CD4-positive, alpha-beta memory T cell (primary cell): ENCODE results near the gene ABCD4. TPM values are rescaled to one million over a fixed set of nuclear protein-coding genes. Genes with fewer than 3 reads are reported as not detected.
"Not testable (repeated sequence)": the region's sequence is repeated elsewhere in the genome, so short reads cannot be mapped to it uniquely, and the experiment has no call there.

Experiments
- CTCF ChIA-PET: fragments of 350-600 bp; sonication (Branson Sonifier 250); formaldehyde crosslinking; loops from one replicate; lab custom pipeline; 2021; ENCODE audit warnings: inconsistent platforms; ENCODE audit not compliant: partially characterized antibody; lab: Charles Lee
- POLR2A ChIA-PET: fragments of 350-600 bp; sonication (Branson Sonifier 250); formaldehyde crosslinking; loops from one replicate; lab custom pipeline; 2021; ENCODE audit not compliant: partially characterized antibody; lab: Charles Lee
- DNase-seq, 5 donors: peaks; one replicate each; pipeline versions ENCODE4 v3.0.0 to v3.0.0-alpha.2; 2020 to 2022; ENCODE audit warnings: mixed read lengths in 1 of 5
- H3K27ac ChIP-seq: one replicate; pipeline ENCODE4 v1.7.0; 2013; ENCODE audit warnings: low read depth, low read length
- H3K27me3 ChIP-seq: 2 replicates; pipeline ENCODE4 v1.7.0; 2013; ENCODE audit warnings: mild to moderate bottlenecking, low read length, moderate library complexity; ENCODE audit not compliant: insufficient read depth
- H3K36me3 ChIP-seq: 2 replicates; pipeline ENCODE4 v1.7.0; 2013; ENCODE audit warnings: mild to moderate bottlenecking, low read length, moderate library complexity; ENCODE audit not compliant: insufficient read depth
- H3K4me1 ChIP-seq: 2 replicates; pipeline ENCODE4 v1.7.0; 2013; ENCODE audit warnings: mild to moderate bottlenecking, low read length, moderate library complexity; ENCODE audit not compliant: insufficient read depth
- H3K4me3 ChIP-seq, 2 donors: one replicate each; pipeline ENCODE4 v1.7.0; 2013; ENCODE audit warnings: low read length in 2 of 2, mild to moderate bottlenecking in 1 of 2
- H3K9me3 ChIP-seq, 2 donors: one replicate each; pipeline ENCODE4 v1.7.0; 2013; ENCODE audit warnings: low read length in 2 of 2, control low read depth in 1 of 2; ENCODE audit not compliant: control insufficient read depth in 1 of 2
- H3K27ac Mint-ChIP-seq, 7 donors: one replicate each; pipeline ENCODE4 v1.8.0; 2020 to 2021; ENCODE audit warnings: mixed read lengths in 7 of 7, mild to moderate bottlenecking in 6 of 7, inconsistent platforms in 3 of 7, moderate library complexity in 3 of 7
- H3K27me3 Mint-ChIP-seq, 2 donors: one replicate each; pipeline ENCODE4 v1.8.0; 2020 to 2021; ENCODE audit warnings: mixed read lengths in 2 of 2
- H3K36me3 Mint-ChIP-seq, 2 donors: one replicate each; pipeline ENCODE4 v1.8.0; 2020 to 2021; ENCODE audit warnings: mixed read lengths in 2 of 2, inconsistent platforms in 1 of 2, mild to moderate bottlenecking in 1 of 2
- H3K4me1 Mint-ChIP-seq, 4 donors: one replicate each; pipeline ENCODE4 v1.8.0; 2020 to 2021; ENCODE audit warnings: mixed read lengths in 4 of 4, mild to moderate bottlenecking in 1 of 4
- H3K4me3 Mint-ChIP-seq, 8 donors: one replicate each; pipeline ENCODE4 v1.8.0; 2020 to 2021; ENCODE audit warnings: mixed read lengths in 8 of 8, mild to moderate bottlenecking in 7 of 8, moderate library complexity in 6 of 8, inconsistent platforms in 3 of 8
- H3K9me3 Mint-ChIP-seq, 8 donors: one replicate each; pipeline ENCODE4 v1.8.0; 2020 to 2021; ENCODE audit warnings: mixed read lengths in 8 of 8, mild to moderate bottlenecking in 5 of 8, inconsistent platforms in 3 of 8, moderate library complexity in 1 of 8
- intact Hi-C: fragments of 100-400 bp; cut with micrococcal nuclease; formaldehyde crosslinking; loops from one replicate; pipeline ENCODE4 v1.15.1; 2023
- polyA plus RNA-seq, 2 donors: library from polyadenylated mRNA; unstranded; fragments of 300-500 nt; fragmentation: Illumina TruSeq; gene quantifications; one replicate each; pipeline ENCODE4 v1.2.3, GENCODE V29; 2021
- total RNA-seq, 2 experiments: library from RNA; stranded (reverse); gene quantifications; one replicate each; pipeline ENCODE4 v1.2.3, GENCODE V29; 2021

Gene ABCD4
- total and polyA plus RNA-seq, 4 experiments from 2014 or later, result 24.8 to 102 (median 63.1) TPM

DNA sequence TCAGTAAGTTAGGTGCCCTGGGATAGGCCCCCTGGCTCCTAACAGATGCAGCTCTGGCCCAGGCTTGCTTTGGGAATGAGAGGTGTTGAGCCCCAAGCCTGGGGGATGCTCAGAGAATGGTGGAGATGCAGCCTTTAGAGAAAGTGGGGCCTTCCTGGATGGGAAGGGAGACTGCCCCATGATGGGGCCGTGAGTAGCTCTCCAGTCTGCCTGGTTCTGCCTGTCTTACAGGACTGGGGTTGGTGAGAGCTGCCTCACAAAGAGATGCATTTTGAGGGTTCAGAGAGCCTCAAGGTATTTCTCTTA is 45.0 kb upstream of the ABCD4 start:
- CTCF ChIA-PET, result no interaction called here

DNA sequence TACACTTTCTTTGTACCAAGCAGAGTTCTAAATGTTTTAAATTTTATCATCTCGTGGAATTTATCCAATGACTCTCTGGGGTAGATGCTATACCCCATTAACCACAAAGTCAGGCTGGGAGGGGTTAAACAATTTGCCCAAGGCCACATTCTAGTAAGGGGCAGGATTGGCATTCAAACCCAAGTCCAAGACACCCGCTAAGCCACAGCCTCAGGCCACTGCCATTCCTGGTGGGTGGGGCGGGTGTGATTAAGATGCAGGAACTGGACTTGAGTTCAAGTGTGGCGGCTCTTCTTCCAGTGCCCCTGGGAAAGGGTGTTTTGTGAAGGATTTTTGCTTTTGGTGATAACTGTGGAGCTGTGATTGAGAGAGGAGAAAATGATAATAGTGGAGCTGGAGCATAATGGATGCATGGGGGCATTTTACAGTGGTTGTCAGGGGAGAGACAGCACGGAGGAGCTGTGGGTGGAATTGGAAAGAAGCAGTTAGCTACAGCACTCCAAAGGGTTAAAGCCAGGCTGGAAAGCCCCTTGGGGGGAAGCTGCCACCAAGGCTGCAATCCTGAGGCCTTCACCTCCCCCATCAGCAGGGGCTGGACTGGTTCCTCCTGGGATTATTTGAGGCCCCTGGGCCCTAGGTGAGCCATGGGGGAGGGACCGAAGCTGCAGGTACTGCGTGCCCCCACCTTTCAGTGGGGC is 44.5 kb upstream of the ABCD4 start:
- H3K27ac ChIP-seq, result no peak overlapping the region
- H3K27me3 Mint-ChIP-seq, result peaks cover 0 to 3% of the 10 kb centered on the region in 2 donors
- no peaks in the 10 kb centered on the region for H3K36me3 Mint-ChIP-seq
- no peaks in the 10 kb centered on the region for H3K9me3 ChIP-seq
- no peaks in the 10 kb centered on the region for H3K36me3 ChIP-seq
- H3K4me1 Mint-ChIP-seq, result no peaks in the 10 kb centered on the region
- intact Hi-C loops, result no loop called here
- no peaks in the 10 kb centered on the region for H3K27me3 ChIP-seq
- ChIA-PET CTCF (no interaction called here), POLR2A (no interaction called here)
- DNase-seq, result no peak
- no peak overlapping the region for H3K4me3 ChIP-seq
- H3K4me1 ChIP-seq, result no peaks in the 10 kb centered on the region
- no peaks in the 10 kb centered on the region for H3K9me3 Mint-ChIP-seq
- H3K4me3 Mint-ChIP-seq, result no peak overlapping the region
- H3K27ac Mint-ChIP-seq, result no peak overlapping the region

More for the DNA sequence above, 45.0 kb upstream of the ABCD4 start:
- Mint-ChIP-seq H3K27ac (no peak overlapping the region), H3K9me3 (no peaks in the 10 kb centered on the region), H3K27me3 (peaks cover 0 to 3% of the 10 kb centered on the region in 2 donors), H3K4me1 (no peaks in the 10 kb centered on the region), H3K4me3 (no peak overlapping the region), H3K36me3 (no peaks in the 10 kb centered on the region)
- POLR2A ChIA-PET, result no interaction called here
- Histone ChIP-seq H3K4me3 (no peak overlapping the region), H3K36me3 (no peaks in the 10 kb centered on the region), H3K27me3 (no peaks in the 10 kb centered on the region), H3K27ac (no peak overlapping the region), H3K9me3 (no peaks in the 10 kb centered on the region), H3K4me1 (no peaks in the 10 kb centered on the region)
- DNase-seq, result no peak
- intact Hi-C loops, result no loop called here

DNA sequence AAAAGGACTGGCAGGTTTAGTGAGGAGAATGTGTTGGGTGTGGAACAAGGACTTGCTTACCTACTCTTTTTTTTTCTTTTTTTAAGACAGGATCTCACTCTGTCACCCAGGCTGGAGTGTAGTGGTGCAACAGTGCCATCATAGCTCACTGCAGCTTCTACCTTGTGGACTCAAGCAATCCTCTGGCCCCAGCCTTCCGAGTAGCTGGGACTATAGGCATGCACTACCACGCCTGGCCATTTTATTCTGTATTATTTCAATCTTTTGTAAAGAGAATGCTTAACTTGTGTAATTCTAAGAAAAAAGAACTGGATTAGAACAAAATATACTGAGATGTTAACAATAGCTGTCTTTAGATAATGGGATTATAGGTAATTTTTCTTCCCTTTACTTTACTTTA is 43.6 kb upstream of the ABCD4 start:
- ChIA-PET POLR2A (no interaction called here), CTCF (interaction anchor here (2.5 kb wide), 1 partner anchor 17 kb away, joined by 5 read pairs; no protein-coding TSS in a partner anchor)
- peaks cover 0 to 3% of the 10 kb centered on the region in 2 donors for H3K27me3 Mint-ChIP-seq

DNA sequence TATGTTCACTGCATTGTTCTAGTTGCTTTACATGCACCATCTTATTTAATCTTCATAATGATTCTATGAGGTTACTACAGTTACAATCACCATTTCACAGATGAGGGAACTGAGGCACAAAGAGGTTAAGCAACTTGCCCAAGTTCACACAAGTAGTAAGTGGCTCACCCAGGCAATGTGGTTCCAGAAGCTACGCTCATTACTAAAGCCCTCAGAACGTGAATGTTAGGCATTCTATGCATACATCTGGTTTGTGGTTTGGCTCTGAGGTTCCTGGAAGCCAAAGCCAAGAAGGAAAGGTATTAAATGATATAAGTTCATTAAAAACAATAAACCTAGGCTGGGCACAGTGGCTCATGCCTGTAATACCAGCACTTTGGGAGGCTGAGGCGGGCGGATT is 31.2 kb upstream of the ABCD4 start:
- H3K9me3 ChIP-seq, result no peaks in the 10 kb centered on the region
- no peak overlapping the region for H3K27ac ChIP-seq
- Mint-ChIP-seq H3K27me3 (peaks cover 3 to 15% of the 10 kb centered on the region in 2 donors), H3K4me1 (no peaks in the 10 kb centered on the region), H3K9me3 (no peaks in the 10 kb centered on the region), H3K27ac (no peak overlapping the region), H3K4me3 (no peak overlapping the region), H3K36me3 (no peaks in the 10 kb centered on the region)
- H3K27me3 ChIP-seq, result no peaks in the 10 kb centered on the region
- no peak overlapping the region for H3K4me3 ChIP-seq
- H3K4me1 ChIP-seq, result no peaks in the 10 kb centered on the region
- intact Hi-C loops, result no loop called here
- POLR2A ChIA-PET, result no interaction called here
- DNase-seq, result no peak
- no peaks in the 10 kb centered on the region for H3K36me3 ChIP-seq
- CTCF ChIA-PET, result no interaction called here

More for the DNA sequence above, 43.6 kb upstream of the ABCD4 start:
- H3K27ac ChIP-seq, result no peak overlapping the region
- intact Hi-C loops, result no loop called here
- no peak for DNase-seq
- H3K9me3 Mint-ChIP-seq, result no peaks in the 10 kb centered on the region
- H3K27me3 ChIP-seq, result no peaks in the 10 kb centered on the region
- no peak overlapping the region for H3K4me3 Mint-ChIP-seq
- H3K36me3 ChIP-seq, result no peaks in the 10 kb centered on the region
- no peaks in the 10 kb centered on the region for H3K4me1 Mint-ChIP-seq
- H3K36me3 Mint-ChIP-seq, result no peaks in the 10 kb centered on the region
- no peaks in the 10 kb centered on the region for H3K4me1 ChIP-seq
- no peak overlapping the region for H3K27ac Mint-ChIP-seq
- H3K9me3 ChIP-seq, result no peaks in the 10 kb centered on the region
- H3K4me3 ChIP-seq, result no peak overlapping the region

DNA sequence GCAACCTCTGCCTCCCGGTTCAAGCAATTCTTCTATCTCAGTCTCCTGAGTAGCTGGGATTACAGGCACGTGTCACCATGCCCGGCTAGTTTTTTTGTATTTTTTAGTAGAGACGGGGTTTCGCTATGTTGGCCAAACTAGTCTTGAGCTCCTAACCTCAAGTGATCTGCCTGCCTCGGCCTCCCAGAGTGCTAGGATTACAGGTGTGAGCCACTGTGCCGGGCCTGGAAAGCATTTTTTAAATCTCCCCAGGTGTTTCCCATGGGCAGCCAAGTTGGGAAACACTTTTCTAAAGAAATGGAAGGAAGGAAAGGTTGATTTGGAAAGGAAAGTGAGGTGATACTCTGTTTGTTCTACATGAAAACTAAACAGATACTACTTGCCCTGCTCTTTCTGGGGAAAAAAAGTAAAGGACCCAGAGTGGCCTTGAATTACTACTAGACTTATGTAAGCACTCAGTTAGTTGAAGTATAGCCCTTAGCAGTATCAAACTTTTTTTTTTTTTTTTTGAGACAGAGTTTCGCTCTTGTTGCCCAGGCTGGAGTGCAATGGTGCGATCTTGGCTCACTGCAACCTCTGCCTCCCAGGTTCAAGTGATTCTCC is 27.3 kb upstream of the ABCD4 start:
- H3K27ac Mint-ChIP-seq, H3K4me3 Mint-ChIP-seq, POLR2A ChIA-PET, H3K9me3 ChIP-seq, DNase-seq, H3K27me3 ChIP-seq, H3K4me3 ChIP-seq, H3K4me1 Mint-ChIP-seq, H3K36me3 Mint-ChIP-seq, H3K4me1 ChIP-seq, H3K27ac ChIP-seq, H3K36me3 ChIP-seq, intact Hi-C loops, H3K9me3 Mint-ChIP-seq, CTCF ChIA-PET: not testable (repeated sequence)
- peaks cover 4 to 10% of the 10 kb centered on the region in 2 donors for H3K27me3 Mint-ChIP-seq

DNA sequence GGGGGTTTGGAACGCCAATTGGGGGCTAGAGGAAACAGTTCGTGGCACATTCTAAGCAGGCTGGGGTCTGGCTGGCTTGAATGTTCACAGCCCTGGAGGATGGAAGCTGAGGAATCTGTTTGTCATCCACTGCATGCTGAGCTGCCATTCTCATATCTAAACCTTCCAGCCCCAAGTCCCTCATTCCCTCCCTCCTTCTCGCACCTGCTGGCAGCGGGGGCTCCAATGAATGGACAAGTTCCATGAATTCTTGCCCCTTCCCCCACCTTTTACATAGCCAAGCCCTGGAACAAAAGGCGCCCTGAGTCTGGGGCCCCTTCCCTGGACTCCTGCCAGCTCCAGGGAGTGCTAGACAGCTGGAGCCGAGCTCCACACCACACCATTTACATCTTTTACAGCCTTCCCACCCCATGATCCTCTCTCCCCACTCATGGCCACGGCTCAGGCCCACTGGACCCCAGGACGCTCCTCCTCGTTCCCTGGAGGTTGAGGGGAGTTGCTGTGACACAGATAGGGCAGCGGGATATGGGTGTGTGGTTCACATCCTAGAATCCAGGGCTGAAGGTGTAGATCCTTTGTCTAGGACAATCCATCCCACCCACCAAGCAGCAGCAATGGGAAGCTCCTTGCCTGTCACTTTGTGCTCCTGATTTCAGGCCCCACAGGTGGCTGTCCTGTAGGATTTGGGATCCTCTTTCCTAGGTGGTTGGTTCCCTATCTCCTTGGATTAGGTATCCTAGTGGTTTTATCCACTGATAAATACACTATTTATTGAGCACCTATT is 23.8 kb upstream of the ABCD4 start:
- Histone ChIP-seq H3K4me3 (no peak overlapping the region), H3K27ac (no peak overlapping the region), H3K36me3 (no peaks in the 10 kb centered on the region), H3K9me3 (no peaks in the 10 kb centered on the region), H3K27me3 (no peaks in the 10 kb centered on the region), H3K4me1 (no peaks in the 10 kb centered on the region)
- Mint-ChIP-seq H3K4me1 (no peaks in the 10 kb centered on the region), H3K36me3 (no peaks in the 10 kb centered on the region), H3K27me3 (peaks cover 2 to 5% of the 10 kb centered on the region in 2 donors), H3K27ac (peak overlapping the region in 1 of 7 donors; percentile 58), H3K4me3 (no peak overlapping the region), H3K9me3 (no peaks in the 10 kb centered on the region)
- intact Hi-C loops, result no loop called here
- ChIA-PET POLR2A (no interaction called here), CTCF (no interaction called here)
- DNase-seq, result no peak

DNA sequence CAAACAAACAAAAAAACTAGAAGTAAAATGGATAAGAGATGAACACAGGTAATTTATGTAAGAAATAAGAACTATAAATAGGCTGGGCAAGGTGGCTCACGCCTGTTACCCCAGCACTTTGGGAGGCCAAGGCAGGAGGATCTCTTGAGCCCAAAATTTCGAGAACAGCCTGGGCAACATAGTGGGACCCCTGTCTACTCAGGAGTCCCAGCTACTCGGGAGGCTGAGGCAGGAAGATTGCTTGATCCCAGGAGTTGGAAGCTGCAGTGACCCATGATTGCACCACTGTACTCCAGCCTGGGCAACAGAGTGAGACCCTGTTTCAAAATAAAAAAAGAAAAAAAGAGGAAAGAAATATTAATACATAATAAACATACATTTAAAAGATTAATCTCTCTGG is 22.7 kb upstream of the ABCD4 start:
- no peaks in the 10 kb centered on the region for H3K36me3 Mint-ChIP-seq
- H3K4me3 Mint-ChIP-seq, result no peak overlapping the region

More for the DNA sequence above, 22.7 kb upstream of the ABCD4 start:
- Histone ChIP-seq H3K27me3 (no peaks in the 10 kb centered on the region), H3K4me1 (no peaks in the 10 kb centered on the region), H3K4me3 (no peak overlapping the region), H3K27ac (no peak overlapping the region), H3K9me3 (no peaks in the 10 kb centered on the region), H3K36me3 (no peaks in the 10 kb centered on the region)
- no peak overlapping the region for H3K27ac Mint-ChIP-seq
- no peaks in the 10 kb centered on the region for H3K9me3 Mint-ChIP-seq
- CTCF ChIA-PET, result no interaction called here
- H3K4me1 Mint-ChIP-seq, result no peaks in the 10 kb centered on the region
- DNase-seq, result no peak
- intact Hi-C loops, result no loop called here
- POLR2A ChIA-PET, result no interaction called here
- peaks cover 6 to 7% of the 10 kb centered on the region in 2 donors for H3K27me3 Mint-ChIP-seq
